ENCODE results near the gene NFASC. TPM values are rescaled to one million over a fixed set of nuclear protein-coding genes. Genes with fewer than 3 reads are reported as not detected.

NFASC gene
- total RNA-seq, 2 donors from 2014 or later = 57.1 to 76.8 TPM

DNA sequence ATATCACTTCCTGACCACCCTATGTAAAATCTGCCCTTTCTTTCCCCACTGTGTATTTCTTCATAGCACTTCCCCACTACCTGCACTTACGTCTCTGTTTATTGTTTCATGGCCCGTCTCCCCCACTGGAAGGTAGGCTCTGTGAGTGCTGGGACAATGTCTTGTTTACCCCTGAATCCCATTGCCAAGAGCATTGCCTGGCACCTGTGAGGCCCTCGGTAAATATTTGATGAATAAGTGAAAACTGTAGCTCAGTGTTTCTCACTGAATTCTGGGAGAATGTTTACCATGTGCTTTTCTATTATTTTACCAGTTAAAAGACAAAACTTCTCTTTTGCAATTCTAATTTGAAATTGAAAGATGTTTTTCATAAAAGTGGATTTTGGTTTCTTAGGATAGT lies 11.8 kb downstream of the NFASC start:
- intact Hi-C loops (cut with DNase I) = no loop called here
- DNase-seq (ENCODE audit: low spot score) = no peak

DNA sequence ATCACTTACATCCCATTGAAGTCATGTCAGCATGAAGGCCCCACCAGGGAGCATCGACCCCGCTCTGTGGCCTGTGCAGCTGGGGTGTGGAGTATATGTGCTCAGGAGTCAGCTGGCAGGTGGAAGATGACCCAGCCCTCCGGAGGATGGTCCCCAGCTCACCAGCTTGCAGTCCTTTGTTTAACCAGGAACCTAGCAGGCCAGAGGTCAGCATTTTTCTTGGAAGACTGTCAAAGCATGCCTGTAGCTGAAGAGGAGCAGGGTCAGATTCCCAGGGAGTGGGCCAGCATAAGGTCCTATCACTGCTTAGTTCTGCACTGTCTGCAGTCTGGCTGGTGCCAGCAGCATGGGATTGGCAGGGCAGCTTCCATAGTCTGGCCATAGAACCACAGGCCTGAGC lies 12.7 kb downstream of the NFASC start:
- intact Hi-C loops (cut with DNase I) = no loop called here

DNA sequence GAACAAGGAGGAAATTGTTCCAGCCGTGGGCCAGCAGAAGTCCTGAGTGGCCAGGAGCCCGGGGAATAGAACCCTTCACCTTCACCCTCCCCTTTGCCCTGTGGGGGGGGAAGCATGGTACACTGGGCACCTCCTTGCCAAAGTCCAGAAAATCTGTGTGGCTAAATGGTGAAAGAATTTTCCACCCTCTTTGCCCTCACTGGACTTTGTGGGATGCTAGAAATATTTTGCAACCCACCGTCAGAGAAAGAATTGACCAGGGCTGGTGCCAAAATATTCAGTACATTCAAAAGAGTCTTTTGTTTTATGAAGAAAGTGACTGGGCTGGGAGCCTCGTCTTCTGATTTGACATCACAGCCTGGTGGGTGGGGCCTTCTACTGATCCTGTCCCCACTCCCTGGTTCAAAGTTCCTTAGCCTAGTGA lies 14.6 kb downstream of the NFASC start:
- DNase-seq (ENCODE audit: low spot score) = no peak
- intact Hi-C loops (cut with DNase I) = loop anchor here in 1 of 2 donors (5.0 kb wide), 1 partner anchor 58 kb away; no protein-coding TSS in a partner anchor

More for the DNA sequence above, 12.7 kb downstream of the NFASC start:
- DNase-seq (ENCODE audit: low spot score) = no peak

DNA sequence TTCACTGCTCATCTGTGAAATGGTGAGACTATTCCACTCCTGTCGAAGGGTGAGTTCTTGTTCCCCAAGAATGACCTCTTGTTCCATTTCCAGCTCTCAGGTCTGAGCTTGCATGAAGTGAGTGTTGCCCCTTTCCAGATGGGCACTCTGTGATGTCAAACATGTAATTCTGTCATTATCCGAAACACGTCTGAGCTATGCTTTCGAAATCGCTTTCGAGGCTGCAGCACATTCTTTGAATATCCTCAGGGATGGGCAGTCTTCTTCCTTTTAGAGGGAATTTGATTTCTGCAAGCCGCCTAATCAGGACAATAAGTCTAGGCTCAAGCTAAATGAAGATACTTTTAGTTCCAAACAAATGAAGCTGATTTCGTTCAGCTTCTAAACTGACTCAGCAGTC lies 15.1 kb downstream of the NFASC start:
- no peak for DNase-seq (ENCODE audit: low spot score)
- intact Hi-C loops (cut with DNase I) = loop anchor here in 1 of 2 donors (5.0 kb wide), 1 partner anchor 58 kb away; no protein-coding TSS in a partner anchor

DNA sequence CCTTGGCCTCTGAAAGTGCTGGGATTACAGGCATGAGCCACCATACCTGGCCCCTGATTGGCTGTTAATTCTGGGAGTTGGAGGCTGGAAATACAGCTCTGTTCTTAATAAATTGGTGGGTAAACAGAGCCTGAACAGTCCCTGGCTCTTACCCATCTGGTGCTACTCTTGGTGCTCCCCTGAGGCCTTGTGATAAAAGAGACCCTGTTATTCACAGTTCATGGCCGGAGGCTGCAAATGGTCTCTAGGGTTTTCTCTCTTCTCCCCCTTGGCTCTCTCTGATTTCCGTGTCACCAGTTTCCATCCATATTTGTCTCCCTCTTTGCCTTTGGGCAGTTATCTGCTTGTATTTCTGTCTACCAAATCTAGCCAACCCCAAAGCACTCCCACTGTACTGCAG lies 17.2 kb downstream of the NFASC start:
- intact Hi-C loops (cut with DNase I) = loop anchor here in 1 of 2 donors (5.0 kb wide), 1 partner anchor 61 kb away; no protein-coding TSS in a partner anchor
- DNase-seq (ENCODE audit: low spot score) = no peak

DNA sequence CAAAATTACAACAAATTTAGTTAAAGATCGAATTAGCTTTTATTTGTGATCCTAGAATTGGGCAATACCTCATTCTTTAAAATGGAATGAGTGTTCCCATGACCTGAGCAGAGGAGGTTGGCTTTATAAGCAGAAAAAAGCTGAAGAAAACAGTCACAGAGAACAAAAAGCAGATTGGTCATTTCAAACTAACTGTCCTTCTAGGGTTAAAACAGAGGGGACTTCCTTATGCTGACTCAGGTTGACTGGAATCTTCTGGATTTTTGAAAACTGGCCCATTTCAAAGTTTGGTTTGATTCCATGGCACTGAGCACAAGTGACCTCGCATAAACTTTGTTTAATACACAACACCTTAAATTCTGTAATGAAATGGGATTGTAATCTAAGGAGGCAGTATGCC lies 17.6 kb downstream of the NFASC start:
- intact Hi-C loops (cut with DNase I) = loop anchor here in 1 of 2 donors (5.0 kb wide), 1 partner anchor 61 kb away; no protein-coding TSS in a partner anchor
- no peak for DNase-seq (ENCODE audit: low spot score)

DNA sequence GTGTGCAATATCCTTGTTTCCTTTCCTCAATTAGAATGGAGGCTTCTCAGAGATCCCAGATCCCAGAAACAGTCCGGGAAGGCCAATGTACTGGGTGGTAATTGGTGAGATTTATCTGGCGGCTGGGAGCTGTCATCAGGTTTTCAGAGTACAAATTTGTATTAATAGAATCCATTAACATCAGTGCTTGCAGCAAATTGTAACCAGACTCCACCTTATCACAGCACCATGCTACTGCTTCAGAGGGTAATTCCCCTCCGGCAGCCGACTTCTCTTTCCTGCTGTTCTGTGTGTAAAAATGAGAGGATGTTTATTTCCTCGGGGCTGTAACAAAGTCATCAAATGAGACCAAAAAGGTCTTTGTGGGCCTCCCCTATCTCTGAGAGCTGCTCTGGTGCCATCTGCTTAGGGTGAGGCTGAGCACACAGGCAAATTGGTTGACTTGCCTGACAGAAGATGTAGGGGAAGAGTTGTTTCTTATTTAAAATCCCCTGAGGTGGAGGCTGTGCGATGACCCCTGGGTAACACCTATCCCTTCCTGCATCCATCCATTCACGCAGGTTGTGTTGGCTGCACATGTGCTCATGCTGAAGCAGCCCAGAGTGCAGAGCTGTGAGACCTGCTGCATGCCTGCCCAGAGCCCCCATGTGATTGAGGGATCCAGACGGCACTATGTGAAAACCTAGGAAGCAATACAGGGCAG lies 19.2 kb downstream of the NFASC start:
- no peak for DNase-seq (ENCODE audit: low spot score)
- intact Hi-C loops (cut with DNase I) = loop anchor here in 1 of 2 donors (5.0 kb wide), 1 partner anchor 63 kb away; no protein-coding TSS in a partner anchor

DNA sequence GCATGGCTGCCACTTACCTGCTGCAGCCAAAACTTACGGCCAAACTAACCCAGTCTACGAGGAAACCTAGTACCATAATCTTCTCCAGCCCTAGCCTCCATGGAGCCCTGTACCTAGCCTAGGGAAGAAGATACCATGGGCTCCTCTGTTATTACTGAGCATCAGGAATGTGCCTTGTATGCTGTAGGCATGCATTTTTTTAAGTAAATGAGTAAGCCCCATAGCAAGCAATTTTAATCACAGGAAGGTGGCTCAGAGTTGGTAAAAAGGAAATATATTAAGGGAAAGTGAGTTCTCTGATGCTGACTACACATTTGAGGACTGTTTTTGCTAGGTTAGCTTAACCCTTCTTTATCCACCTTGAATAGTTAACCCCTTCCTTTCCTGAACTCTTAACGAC lies 21.2 kb downstream of the NFASC start:
- intact Hi-C loops (cut with DNase I) = no loop called here
- DNase-seq (ENCODE audit: low spot score) = no peak

DNA sequence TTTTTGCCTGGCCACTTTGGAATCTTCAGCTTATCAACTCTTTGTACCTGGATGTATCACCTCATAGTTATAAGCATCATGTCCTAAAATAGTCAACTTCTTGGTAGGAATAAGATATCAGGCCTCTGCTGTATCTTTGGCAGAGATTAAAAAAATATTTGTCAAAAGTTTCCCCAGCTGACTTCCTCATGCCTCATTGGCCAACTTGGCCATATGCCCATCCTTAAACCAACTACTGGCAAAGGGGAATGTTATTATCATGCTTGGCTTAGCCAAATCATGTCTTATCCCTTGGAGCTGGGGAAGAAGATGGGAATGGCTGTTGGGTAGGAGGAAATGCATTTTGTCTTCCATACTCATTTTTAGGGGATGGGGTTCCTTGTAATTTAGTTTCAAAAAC lies 23.4 kb downstream of the NFASC start:
- no peak for DNase-seq (ENCODE audit: low spot score)
- intact Hi-C loops (cut with DNase I) = no loop called here

DNA sequence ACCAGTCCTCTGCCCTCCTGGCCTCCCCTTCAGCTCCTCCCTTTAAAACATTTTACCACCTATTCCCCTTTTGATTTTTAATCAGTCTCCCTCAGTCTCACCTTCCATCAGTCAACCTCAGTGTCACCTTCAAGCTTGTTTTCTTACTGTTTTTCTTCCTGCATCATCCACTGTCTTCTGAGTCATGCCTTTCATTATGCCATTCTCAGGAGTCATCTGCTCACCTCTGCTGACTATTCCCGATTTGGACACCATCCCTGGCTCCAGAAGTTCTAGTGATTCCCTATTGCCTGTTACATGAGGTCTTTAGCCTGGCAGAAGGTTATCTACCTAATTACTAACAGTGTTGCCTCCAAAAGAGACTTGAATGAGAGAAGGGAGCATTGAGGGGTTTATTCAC lies 23.9 kb downstream of the NFASC start:
- DNase-seq (ENCODE audit: low spot score) = no peak
- intact Hi-C loops (cut with DNase I) = no loop called here

DNA sequence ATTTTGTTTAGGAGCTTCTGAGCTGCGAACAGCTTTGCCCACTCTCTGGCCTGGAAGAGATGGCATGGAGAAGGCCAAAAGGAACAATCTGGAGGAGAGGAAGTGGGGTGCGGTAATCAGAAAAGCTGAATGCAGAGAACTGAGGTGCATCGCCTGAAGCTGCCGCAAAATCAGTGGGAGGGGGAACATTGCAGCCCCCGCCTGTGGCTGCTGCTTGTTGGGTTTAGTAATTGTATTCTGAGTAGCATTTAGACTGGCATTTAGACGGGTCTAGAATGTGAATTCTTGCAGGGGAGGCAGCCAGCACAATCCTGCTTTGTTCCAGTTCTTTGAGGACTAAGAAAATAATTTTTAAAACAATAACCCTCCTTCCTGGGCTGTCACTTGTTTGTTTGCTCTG lies 25.4 kb downstream of the NFASC start:
- intact Hi-C loops (cut with DNase I) = no loop called here
- DNase-seq (ENCODE audit: low spot score) = no peak

DNA sequence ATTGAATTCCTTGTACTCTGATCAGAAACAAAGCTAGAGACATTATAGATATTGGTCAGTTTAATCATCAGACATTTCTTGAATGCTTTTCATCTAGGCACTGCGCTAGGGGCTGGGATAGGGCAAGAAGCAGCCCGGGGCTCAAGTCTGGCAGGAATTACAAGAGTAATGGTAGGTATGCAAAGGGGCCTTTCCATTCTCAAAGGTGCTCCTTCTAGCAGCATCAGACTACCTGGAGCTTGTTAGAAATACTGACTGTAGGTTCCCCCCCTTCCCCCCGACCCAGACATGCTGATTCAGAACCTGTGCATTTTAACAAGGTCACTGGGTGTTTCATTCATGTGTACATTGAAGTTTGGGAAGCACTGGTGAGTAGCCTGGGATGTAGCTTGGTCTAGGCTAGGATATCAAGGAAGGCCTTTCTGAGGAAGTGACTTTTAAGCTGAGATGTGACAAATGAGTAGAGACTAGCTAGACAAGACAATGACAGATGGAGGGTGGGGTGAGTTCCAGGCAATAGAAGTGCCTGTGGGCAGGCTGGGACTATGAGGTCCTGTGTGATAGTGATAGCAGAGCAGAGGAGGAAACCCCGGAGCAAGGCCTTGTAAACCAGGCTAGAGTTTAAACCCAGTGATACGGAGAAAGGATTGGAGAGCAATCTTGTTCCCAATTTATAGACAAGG lies 26.3 kb downstream of the NFASC start:
- no peak for DNase-seq (ENCODE audit: low spot score)
- intact Hi-C loops (cut with DNase I) = no loop called here

DNA sequence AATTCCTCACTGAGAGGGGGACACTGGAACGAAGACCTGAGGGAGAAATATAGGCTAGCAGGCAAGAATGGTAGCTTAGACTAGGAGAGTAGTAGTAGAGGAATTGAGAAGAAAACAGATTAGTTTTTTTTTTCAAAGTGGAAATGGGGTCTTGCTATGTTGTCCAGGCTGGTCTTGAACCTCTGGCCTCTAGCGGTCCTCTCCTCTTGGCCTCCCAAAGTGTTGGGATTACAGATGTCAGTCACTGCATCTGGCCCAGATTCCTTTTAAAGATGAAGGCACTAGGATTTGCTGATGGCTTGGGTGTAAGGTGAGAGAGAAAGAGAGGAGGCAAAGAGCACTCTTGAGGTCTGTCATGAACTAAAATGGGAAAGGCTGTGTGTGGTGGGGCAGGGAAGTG lies 30.1 kb downstream of the NFASC start:
- DNase-seq (ENCODE audit: low spot score) = no peak
- intact Hi-C loops (cut with DNase I) = no loop called here

DNA sequence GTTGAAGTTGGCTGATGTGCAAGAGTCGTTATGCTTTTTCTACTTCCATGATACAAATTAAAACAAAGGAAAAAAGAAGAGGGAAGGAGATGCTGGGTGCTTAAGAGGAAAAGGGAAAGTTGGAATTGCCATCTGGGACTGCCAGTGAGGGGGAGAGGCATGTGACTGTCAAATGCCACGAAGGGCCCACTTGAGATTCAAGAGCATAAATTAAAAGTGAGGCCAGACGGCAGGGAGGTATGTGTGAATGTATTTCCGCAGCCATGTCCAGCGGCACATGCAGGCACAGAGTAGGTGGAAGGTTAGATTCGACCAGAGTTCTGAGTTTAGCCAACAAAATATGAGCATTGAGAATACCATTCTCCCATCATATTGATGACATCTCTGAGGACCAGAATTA lies 32.0 kb downstream of the NFASC start:
- no peak for DNase-seq (ENCODE audit: low spot score)
- intact Hi-C loops (cut with DNase I) = no loop called here

DNA sequence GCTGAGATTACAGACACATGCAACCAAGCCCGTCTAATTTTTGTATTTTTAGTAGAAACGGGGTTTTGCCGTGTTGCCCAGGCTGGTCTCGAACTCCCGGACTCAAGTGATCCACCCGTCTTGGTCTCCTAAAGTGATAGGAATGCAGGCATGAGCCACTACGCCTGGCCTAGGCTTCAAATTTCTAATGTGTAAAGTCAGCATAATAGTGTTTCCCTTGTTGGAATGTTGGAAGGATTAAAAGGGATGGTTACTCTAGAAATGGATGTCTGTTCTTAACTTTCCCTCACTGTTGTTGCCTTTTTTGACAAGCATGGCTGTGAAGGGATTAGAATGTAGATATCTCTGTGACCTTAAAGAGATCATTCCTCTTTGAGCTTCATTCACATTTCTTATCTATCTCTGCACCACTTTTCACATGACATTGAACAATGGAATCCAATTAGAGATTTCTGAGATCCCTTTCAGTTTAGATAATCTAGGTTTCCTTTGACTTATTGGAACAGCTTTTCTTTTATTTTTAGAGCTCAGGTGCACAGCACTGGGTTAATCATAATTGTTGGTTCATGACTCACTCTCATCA lies 33.7 kb downstream of the NFASC start:
- intact Hi-C loops (cut with DNase I) = no loop called here

DNA sequence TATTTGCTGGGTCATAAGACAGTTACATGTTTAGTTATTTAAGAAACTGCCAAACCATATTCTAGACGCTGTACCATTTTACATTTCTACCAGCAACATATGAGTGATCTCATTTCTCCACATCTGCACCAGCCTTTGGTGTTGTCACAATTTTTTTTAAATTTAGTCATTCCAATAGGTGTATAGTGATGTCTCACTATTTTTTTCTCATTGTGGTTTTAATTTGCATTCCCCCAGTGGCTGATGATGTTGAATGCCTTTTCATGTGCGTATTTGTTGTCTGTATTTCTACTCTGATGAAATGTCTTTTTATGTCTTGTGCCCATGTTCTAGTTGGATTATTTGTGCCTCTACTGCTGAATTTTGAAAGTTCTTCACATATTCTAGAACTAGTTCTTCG lies 38.4 kb downstream of the NFASC start:
- intact Hi-C loops (cut with DNase I) = no loop called here
- DNase-seq (ENCODE audit: low spot score) = no peak

More for the DNA sequence above, 33.7 kb downstream of the NFASC start:
- no peak for DNase-seq (ENCODE audit: low spot score)

DNA sequence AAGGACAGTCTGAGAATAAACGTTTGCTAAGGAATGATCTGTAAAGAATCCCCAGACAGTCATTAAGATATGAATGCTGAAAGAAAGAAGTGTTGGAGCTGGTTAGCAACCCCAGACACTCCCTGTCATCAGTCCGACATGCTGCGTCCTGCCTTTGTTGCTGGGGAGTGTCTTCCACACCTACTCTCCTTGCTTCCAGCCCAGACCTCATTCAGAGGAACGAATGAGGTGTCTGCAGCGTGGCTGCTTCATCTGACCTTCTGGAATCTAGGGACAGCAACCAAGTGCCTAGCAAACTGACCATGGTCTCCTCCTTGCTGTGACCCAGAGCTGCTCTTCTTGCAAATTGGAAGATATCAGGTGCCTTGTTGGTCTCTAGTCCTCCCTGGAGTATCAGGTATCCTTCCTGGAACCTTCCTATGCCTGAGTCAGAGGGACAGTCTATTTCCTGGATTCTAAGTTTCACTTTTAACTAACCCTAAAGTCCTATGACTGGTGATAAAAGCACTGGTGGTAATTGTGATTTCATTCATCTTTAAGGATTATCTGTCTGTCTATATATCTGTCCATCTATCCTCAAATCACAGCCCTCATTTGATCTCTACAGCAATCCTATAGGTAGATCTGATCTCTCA lies 45.3 kb downstream of the NFASC start:
- intact Hi-C loops (cut with DNase I) = no loop called here
- no peak for DNase-seq (ENCODE audit: low spot score)

DNA sequence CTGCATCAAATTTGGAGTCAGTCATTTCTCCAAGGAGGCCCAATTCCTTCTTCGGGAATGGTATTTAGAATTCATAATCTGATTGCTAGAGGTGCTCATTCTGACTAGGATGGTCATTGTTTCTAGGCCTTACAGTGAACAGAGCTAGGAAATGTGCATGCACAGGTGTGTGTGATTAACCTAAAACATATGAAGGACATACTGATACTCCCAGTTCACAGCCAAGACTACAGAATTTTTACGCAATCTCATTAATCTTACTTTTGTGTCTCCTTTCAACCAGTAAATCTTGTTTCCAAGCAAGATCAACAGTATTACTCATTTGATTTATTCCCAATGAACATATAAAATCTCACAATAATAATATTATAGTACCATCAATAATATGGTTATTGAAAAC lies 47.1 kb downstream of the NFASC start:
- no peak for DNase-seq (ENCODE audit: low spot score)
- intact Hi-C loops (cut with DNase I) = no loop called here

DNA sequence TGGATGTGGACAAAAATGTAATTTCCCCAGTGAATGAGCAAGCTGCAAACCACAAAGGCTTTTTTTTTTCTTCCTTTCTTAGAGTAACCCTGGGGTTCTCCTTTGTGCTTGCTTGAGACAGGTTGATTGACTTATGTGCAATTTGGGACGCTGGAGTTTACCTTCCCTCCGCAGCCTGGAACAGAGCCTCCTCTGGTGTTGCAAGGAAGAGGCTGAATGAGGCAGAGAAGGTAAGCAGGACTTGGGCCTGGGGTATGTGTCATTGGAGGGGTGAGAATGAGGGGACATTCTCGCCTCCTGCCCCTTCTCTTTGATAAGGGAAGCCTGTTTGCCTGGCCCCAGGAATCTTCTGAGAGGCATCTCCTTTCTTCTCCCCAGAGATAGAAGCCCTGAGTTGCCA lies 49.8 kb downstream of the NFASC start:
- intact Hi-C loops (cut with DNase I) = no loop called here
- no peak for DNase-seq (ENCODE audit: low spot score)

DNA sequence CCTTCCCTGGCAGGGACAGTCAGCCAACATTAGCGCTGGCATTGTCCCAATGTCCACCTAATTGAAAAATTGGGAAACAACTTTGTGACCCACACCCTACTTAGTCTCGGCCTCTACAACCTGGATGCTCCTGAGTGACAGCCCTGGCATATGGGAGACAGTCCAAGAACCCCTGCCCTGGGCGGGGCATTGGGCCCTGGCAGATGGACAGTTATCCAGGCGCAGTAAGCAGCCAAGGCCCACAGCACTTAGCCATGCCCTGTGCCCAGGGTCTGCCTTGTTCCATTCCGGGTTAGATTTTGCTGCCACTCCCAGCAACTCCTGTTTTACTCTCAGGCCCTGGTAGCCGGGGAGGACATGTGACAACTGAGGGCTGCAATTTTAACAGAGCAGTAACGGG lies 50.3 kb downstream of the NFASC start:
- intact Hi-C loops (cut with DNase I) = no loop called here

More for the DNA sequence above, 50.3 kb downstream of the NFASC start:
- no peak for DNase-seq (ENCODE audit: low spot score)
